Esophagus squamous epithelium (tissue), 4 donors: ENCODE results near the gene SPTBN5.

Experiments used
- CTCF ChIP-seq, 6 experiments: fragments of 450-650 bp in 4 of 6; fragments of 200-600 bp in 2 of 6; sonication (generic) in 2 of 6; IDR thresholded peaks; one replicate each; pipeline ENCODE4 v1.5.1; 2016 to 2019; ENCODE audit warnings: antibody characterized with exemption in 6 of 6, mild to moderate bottlenecking in 4 of 6, moderate library complexity in 4 of 6
- POLR2A ChIP-seq, 4 donors: fragments of 450-650 bp; IDR thresholded peaks; one replicate each; pipeline ENCODE4 v1.6.1; 2017; ENCODE audit warnings: antibody characterized with exemption in 4 of 4, mild to moderate bottlenecking in 4 of 4, moderate library complexity in 3 of 4

- TF ChIP-seq POLR2A (IDR thresholded peaks at IDR 0.05), result no peak
- TF ChIP-seq CTCF (IDR thresholded peaks at IDR 0.05), result no peak
Observed at GRCh38 chr15:41891946-41892345, 1.9 kb downstream of the SPTBN5 start.
